ENCODE results near the gene SEC24B.

- TF ChIP-seq EZH2 (IDR thresholded peaks at IDR 0.05; ENCODE audit: borderline replicate concordance, low read depth, low read length, poor library complexity, severe bottlenecking): no peak
- TF ChIP-seq, protein P1, sequence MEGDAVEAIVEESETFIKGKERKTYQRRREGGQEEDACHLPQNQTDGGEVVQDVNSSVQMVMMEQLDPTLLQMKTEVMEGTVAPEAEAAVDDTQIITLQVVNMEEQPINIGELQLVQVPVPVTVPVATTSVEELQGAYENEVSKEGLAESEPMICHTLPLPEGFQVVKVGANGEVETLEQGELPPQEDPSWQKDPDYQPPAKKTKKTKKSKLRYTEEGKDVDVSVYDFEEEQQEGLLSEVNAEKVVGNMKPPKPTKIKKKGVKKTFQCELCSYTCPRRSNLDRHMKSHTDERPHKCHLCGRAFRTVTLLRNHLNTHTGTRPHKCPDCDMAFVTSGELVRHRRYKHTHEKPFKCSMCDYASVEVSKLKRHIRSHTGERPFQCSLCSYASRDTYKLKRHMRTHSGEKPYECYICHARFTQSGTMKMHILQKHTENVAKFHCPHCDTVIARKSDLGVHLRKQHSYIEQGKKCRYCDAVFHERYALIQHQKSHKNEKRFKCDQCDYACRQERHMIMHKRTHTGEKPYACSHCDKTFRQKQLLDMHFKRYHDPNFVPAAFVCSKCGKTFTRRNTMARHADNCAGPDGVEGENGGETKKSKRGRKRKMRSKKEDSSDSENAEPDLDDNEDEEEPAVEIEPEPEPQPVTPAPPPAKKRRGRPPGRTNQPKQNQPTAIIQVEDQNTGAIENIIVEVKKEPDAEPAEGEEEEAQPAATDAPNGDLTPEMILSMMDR (conservative IDR thresholded peaks at IDR 0.05; ENCODE audit: low read depth, low read length): no peak
These were observed 115.0 kb downstream of the SEC24B start for GRCh38 chr4:109548655-109549054.
